Measurements from ENCODE around the gene TASOR2. TPM values are rescaled to one million over a fixed set of nuclear protein-coding genes. Genes with fewer than 3 reads are reported as not detected.

Gene TASOR2
- total and polyA plus RNA-seq, 4 donors = 27.5 to 93.3 (median 51.8) TPM

DNA sequence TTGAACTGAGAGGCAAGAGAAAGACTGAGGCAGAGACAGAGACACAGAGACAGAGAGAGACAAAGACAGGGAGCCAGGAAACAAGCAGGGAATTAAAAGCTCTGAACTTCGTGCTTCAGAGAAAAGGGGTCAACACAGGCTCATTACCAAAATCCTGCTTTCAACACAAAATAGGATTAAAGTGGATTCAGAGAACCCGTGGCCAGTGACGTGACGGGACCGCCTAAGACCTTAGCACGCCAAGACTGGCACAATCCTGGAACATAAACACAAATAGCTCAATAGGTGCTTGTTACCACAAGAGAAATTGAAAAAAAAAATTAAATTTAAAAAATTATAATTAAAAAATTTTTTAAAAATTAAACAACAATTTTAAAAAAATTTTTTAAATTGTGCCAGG lies 39.7 kb upstream of the TASOR2 start:
- no peaks in the 10 kb centered on the region for H3K9me3 ChIP-seq (ENCODE audit: control insufficient read depth, insufficient read depth, low read length)
- no peak overlapping the region for H3K27ac ChIP-seq (ENCODE audit: low read depth, low read length)
- H3K4me3 ChIP-seq (ENCODE audit: low read depth, low read length) = no peak overlapping the region
- peaks cover 4% of the 10 kb centered on the region for H3K4me1 ChIP-seq (ENCODE audit: control insufficient read depth, insufficient read depth, low read length)
- no peak for DNase-seq (ENCODE audit: low read depth in 4 of 6, low spot score in 6 of 6)
- 80% methylated on average over 1 of the region's 6 CpGs for WGBS (ENCODE audit: insufficient coverage)
- H3K27me3 ChIP-seq (ENCODE audit: control insufficient read depth, insufficient read depth, low read length) = no peaks in the 10 kb centered on the region
- H3K36me3 ChIP-seq (ENCODE audit: control insufficient read depth, insufficient read depth, low read length) = peaks cover 65% of the 10 kb centered on the region

- Histone ChIP-seq H3K27me3 (ENCODE audit: control insufficient read depth, insufficient read depth, low read length) (no peaks in the 10 kb centered on the region), H3K4me3 (ENCODE audit: low read depth, low read length) (no peak overlapping the region), H3K9me3 (ENCODE audit: control insufficient read depth, insufficient read depth, low read length) (no peaks in the 10 kb centered on the region), H3K36me3 (ENCODE audit: control insufficient read depth, insufficient read depth, low read length) (peaks cover 65% of the 10 kb centered on the region), H3K27ac (ENCODE audit: low read depth, low read length) (no peak overlapping the region), H3K4me1 (ENCODE audit: control insufficient read depth, insufficient read depth, low read length) (peaks cover 4% of the 10 kb centered on the region)
- DNase-seq (ENCODE audit: low read depth in 4 of 6, low spot score in 6 of 6) = no peak
- 69% methylated on average over 8 of the region's 11 CpGs for WGBS (ENCODE audit: insufficient coverage)
These were observed 39.3 kb upstream of the TASOR2 start for GRCh38 chr10:5645375-5645774.

GRCh38 chr10:5645944-5646617 lies 38.6 kb upstream of the TASOR2 start:
- Histone ChIP-seq H3K27me3 (ENCODE audit: control insufficient read depth, insufficient read depth, low read length) (no peaks in the 10 kb centered on the region), H3K36me3 (ENCODE audit: control insufficient read depth, insufficient read depth, low read length) (peaks cover 65% of the 10 kb centered on the region), H3K9me3 (ENCODE audit: control insufficient read depth, insufficient read depth, low read length) (no peaks in the 10 kb centered on the region), H3K4me1 (ENCODE audit: control insufficient read depth, insufficient read depth, low read length) (peaks cover 4% of the 10 kb centered on the region), H3K4me3 (ENCODE audit: low read depth, low read length) (no peak overlapping the region), H3K27ac (ENCODE audit: low read depth, low read length) (no peak overlapping the region)
- WGBS (ENCODE audit: insufficient coverage) = 82% methylated on average over 12 of the region's 21 CpGs
- no peak for DNase-seq (ENCODE audit: low read depth in 4 of 6, low spot score in 6 of 6)

GRCh38 chr10:5647507-5648240 lies 37.0 kb upstream of the TASOR2 start:
- over 99% methylated on average over 11 of the region's 11 CpGs for WGBS (ENCODE audit: insufficient coverage)
- Histone ChIP-seq H3K27ac (ENCODE audit: low read depth, low read length) (no peak overlapping the region), H3K9me3 (ENCODE audit: control insufficient read depth, insufficient read depth, low read length) (no peaks in the 10 kb centered on the region), H3K27me3 (ENCODE audit: control insufficient read depth, insufficient read depth, low read length) (no peaks in the 10 kb centered on the region), H3K4me3 (ENCODE audit: low read depth, low read length) (no peak overlapping the region), H3K36me3 (ENCODE audit: control insufficient read depth, insufficient read depth, low read length) (peaks cover 65% of the 10 kb centered on the region), H3K4me1 (ENCODE audit: control insufficient read depth, insufficient read depth, low read length) (peaks cover 4% of the 10 kb centered on the region)
- DNase-seq (ENCODE audit: low read depth in 4 of 6, low spot score in 6 of 6) = no peak

DNA sequence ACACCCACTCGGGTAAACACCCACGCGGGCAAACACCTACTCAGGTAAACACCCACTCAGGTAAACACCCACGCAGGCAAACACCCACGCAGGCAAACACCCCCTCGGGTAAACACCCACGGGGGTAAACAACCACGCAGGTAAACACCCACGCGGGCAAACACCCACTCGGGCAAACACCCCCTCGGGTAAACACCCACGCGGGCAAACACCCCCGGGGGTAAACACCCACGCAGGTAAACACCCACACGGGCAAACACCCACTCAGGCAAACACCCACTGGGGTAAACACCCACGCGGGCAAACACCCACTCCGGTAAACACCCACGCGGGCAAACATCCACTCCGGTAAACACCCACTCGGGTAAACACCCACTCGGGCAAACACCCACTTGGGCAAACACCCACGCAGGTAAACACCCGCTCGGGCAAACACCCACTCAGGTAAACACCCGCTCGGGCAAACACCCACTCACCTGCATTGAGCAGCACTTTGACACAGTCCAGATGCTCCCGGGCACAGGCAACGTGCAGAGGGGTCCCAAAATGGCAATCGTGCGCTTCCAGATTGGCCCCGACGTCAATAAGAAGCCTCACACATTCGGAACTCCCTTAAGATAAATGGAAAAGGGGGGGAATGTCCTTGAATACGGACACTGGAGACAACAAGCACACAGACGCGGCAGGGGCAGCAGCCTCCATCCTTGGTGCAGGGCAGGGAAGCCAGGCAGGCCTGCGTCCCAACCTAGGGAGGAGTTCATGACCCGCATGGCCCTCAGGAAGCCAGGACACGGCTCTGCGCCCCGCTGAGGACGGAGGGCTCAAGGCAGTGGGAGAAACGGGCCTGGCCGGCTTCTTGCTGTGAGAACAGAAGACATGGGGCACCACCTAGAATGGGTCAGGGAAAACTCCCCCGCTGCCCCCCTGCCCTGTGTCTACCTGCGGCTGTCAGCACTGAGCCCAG lies 35.9 kb upstream of the TASOR2 start:
- Histone ChIP-seq H3K27ac (ENCODE audit: low read depth, low read length) (no peak overlapping the region), H3K4me1 (ENCODE audit: control insufficient read depth, insufficient read depth, low read length) (peaks cover 4% of the 10 kb centered on the region), H3K27me3 (ENCODE audit: control insufficient read depth, insufficient read depth, low read length) (no peaks in the 10 kb centered on the region), H3K36me3 (ENCODE audit: control insufficient read depth, insufficient read depth, low read length) (peaks cover 68% of the 10 kb centered on the region), H3K9me3 (ENCODE audit: control insufficient read depth, insufficient read depth, low read length) (no peaks in the 10 kb centered on the region), H3K4me3 (ENCODE audit: low read depth, low read length) (no peak overlapping the region)
- 93% methylated on average over 44 of the region's 50 CpGs for WGBS (ENCODE audit: insufficient coverage)
- DNase-seq (ENCODE audit: low read depth in 4 of 6, low spot score in 6 of 6) = no peak

DNA sequence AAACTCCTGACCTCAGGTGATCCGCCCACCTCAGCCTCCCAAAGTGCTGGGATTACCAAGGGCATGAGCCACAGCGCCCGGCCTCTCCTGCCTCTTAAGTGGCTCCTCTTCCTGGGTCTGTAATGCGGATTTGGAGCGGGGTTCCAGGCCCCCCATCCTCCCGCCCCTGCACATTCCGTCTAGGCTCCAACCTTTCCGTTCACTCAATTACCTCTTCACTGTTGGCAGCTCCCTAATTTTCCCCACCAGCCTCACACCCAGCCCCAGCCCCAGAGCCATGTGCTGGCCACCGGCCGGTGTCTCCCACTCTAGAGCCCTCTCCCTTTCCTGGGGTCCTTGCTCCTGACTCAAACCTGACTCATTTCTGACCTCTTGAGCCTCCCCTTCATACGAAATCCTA lies 34.9 kb upstream of the TASOR2 start:
- H3K27ac ChIP-seq (ENCODE audit: low read depth, low read length) = no peak overlapping the region
- H3K9me3 ChIP-seq (ENCODE audit: control insufficient read depth, insufficient read depth, low read length) = no peaks in the 10 kb centered on the region
- 96% methylated on average over 11 of the region's 11 CpGs for WGBS (ENCODE audit: insufficient coverage)
- no peak overlapping the region for H3K4me3 ChIP-seq (ENCODE audit: low read depth, low read length)
- no peak for DNase-seq (ENCODE audit: low read depth in 4 of 6, low spot score in 6 of 6)
- H3K36me3 ChIP-seq (ENCODE audit: control insufficient read depth, insufficient read depth, low read length) = peaks cover 59% of the 10 kb centered on the region
- H3K27me3 ChIP-seq (ENCODE audit: control insufficient read depth, insufficient read depth, low read length) = no peaks in the 10 kb centered on the region
- H3K4me1 ChIP-seq (ENCODE audit: control insufficient read depth, insufficient read depth, low read length) = peaks cover 4% of the 10 kb centered on the region

GRCh38 chr10:5650664-5651387 lies 33.8 kb upstream of the TASOR2 start:
- Histone ChIP-seq H3K36me3 (ENCODE audit: control insufficient read depth, insufficient read depth, low read length) (peaks cover 55% of the 10 kb centered on the region), H3K27ac (ENCODE audit: low read depth, low read length) (no peak overlapping the region), H3K9me3 (ENCODE audit: control insufficient read depth, insufficient read depth, low read length) (no peaks in the 10 kb centered on the region), H3K4me3 (ENCODE audit: low read depth, low read length) (no peak overlapping the region), H3K27me3 (ENCODE audit: control insufficient read depth, insufficient read depth, low read length) (no peaks in the 10 kb centered on the region), H3K4me1 (ENCODE audit: control insufficient read depth, insufficient read depth, low read length) (no peaks in the 10 kb centered on the region)
- no peak for DNase-seq (ENCODE audit: low read depth in 4 of 6, low spot score in 6 of 6)
- WGBS (ENCODE audit: insufficient coverage) = 92% methylated on average over 20 of the region's 20 CpGs

DNA sequence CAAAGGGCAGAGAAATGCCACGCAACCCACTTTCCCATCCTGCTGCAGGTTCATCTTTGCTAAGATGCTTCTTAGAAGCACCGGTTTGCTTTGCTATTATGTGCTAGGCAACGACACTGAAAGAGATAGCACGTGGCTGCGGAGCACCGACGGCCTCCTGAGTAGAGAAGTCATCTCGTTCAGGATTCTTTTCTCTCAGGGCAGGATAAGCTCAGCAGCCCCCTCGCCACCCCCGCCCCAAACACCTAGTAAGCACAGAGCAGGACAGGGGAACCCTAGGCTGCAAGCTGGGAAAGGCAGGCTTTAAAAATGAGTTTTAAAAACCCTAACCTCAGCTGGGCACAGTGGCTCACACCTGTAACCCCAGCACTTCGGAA lies 33.3 kb upstream of the TASOR2 start:
- no peaks in the 10 kb centered on the region for H3K9me3 ChIP-seq (ENCODE audit: control insufficient read depth, insufficient read depth, low read length)
- DNase-seq (ENCODE audit: low read depth in 4 of 6, low spot score in 6 of 6) = no peak
- 87% methylated on average over 10 of the region's 11 CpGs for WGBS (ENCODE audit: insufficient coverage)
- no peak overlapping the region for H3K4me3 ChIP-seq (ENCODE audit: low read depth, low read length)
- H3K27me3 ChIP-seq (ENCODE audit: control insufficient read depth, insufficient read depth, low read length) = no peaks in the 10 kb centered on the region
- no peaks in the 10 kb centered on the region for H3K4me1 ChIP-seq (ENCODE audit: control insufficient read depth, insufficient read depth, low read length)
- H3K27ac ChIP-seq (ENCODE audit: low read depth, low read length) = no peak overlapping the region
- H3K36me3 ChIP-seq (ENCODE audit: control insufficient read depth, insufficient read depth, low read length) = peaks cover 51% of the 10 kb centered on the region

DNA sequence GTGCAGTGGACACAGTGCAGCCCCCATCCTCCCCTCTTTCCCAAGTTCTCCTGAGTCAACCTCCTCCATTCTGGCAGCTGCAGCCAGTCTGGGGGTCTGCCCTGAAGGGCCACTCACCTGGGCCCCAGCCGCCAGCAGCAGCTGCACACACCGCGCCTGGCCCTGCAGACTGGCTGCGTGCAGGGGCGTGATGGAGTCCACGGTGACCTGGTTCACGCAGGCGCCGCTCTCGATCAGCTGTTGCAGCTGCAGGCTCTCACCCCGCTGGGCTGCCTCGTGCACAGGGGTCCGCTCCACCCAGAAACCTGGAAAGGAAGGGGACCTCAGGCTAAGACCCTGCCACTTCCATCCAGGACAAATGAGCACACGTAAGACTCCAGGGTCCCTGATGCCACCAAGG lies 31.9 kb upstream of the TASOR2 start:
- H3K36me3 ChIP-seq (ENCODE audit: control insufficient read depth, insufficient read depth, low read length) = peaks cover 50% of the 10 kb centered on the region
- H3K27me3 ChIP-seq (ENCODE audit: control insufficient read depth, insufficient read depth, low read length) = no peaks in the 10 kb centered on the region
- H3K9me3 ChIP-seq (ENCODE audit: control insufficient read depth, insufficient read depth, low read length) = no peaks in the 10 kb centered on the region
- DNase-seq (ENCODE audit: low read depth in 4 of 6, low spot score in 6 of 6) = no peak
- 94% methylated on average over 14 of the region's 14 CpGs for WGBS (ENCODE audit: insufficient coverage)
- no peaks in the 10 kb centered on the region for H3K4me1 ChIP-seq (ENCODE audit: control insufficient read depth, insufficient read depth, low read length)
- H3K27ac ChIP-seq (ENCODE audit: low read depth, low read length) = no peak overlapping the region
- H3K4me3 ChIP-seq (ENCODE audit: low read depth, low read length) = no peak overlapping the region
